GM18867 (cell line): ENCODE data around the gene VPS4B.
"Not testable (repeated sequence)": the region's sequence is repeated elsewhere in the genome, so short reads cannot be mapped to it uniquely, and the experiment has no call there.

ENCODE experiments used
- ATAC-seq: cut with Tn5 transposase; IDR thresholded peaks from one replicate; pipeline ENCODE4 v1.9.1; 2021; ENCODE audit warnings: mild to moderate bottlenecking, moderate library complexity; ENCODE audit not compliant: unreplicated experiment

The VPS4B gene

DNA sequence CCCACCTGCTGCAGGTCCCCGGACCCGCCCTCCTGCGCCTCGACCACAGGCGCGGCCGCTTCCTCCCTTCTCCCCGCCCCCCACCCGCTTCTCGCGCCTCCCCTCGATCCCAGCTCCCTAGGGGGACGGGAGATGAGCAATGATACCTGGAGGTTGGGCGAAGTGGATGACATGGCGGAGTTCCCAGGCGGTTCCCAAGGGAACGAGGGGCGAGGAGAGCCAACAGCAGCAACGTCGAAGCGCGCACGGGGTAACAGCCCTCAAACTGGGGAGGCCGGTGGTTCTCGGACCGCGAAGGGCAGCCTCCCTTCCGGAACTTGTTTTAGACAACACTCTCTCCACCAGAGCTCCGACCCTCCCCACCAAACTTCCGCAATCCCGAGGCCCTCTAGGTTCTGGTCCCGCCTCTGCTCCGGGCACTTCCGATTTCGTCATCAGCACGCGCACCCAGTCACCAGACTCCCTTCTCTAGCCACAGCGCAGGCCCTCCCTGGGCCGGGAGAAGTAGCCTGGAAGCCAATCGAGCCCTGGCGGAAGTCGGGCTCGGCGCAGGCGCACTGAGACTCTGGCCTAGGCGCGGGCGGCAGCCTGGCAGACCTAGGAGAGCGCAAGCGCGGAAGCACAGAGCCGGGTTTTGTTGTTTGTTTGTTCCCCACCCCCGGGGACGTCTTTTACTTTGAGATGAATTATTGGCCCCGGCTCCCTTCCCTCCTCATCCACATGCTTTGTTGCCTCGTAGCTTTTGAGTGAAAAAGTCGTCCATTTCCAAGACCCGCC is at the start of gene VPS4B:
Gene VPS4B (minus strand): TSS at position 390 of the 777 bp plus-strand sequence. CDS start 217 bp downstream, at position 173.
- peak; percentile 96 for ATAC-seq

DNA sequence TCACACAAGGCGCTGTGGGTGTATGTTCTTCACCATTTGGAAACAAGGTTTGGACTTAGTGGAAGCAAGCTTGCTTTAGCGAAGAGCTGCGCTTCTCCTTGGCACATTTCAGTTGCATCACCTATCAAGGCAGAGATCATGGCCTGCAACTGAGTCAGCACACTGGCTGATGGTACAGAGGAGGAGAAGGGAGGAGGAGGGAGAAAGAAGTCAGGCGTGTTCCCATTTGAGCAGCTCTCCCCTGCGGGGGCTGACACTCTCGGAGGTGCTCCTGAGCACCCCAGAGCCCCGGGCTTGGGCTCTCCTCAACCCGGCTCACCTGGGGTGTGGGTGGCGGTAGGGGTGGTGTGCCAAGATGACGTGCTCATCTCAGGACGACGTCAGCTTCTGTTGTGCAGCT is 48.5 kb upstream of the VPS4B start:
- ATAC-seq, result no peak

DNA sequence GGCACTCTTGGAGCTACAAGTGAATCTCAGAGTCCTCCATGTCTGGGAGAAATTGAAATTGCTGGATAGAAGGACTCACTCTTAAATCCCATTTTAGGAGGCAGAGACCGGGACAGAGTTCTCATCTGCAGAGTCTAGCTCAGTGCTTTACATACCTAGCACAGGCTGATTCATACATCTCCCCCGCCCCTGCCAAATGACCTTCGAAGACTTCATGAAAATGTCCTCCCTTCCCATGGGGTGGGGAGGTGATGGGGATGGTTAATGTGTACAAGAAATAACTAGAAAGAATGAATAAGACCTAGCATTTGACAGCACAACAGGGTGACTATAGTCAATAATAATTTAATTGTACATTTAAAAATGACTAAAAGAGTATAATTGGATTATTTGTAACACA is 46.3 kb upstream of the VPS4B start:
- ATAC-seq, result no peak

DNA sequence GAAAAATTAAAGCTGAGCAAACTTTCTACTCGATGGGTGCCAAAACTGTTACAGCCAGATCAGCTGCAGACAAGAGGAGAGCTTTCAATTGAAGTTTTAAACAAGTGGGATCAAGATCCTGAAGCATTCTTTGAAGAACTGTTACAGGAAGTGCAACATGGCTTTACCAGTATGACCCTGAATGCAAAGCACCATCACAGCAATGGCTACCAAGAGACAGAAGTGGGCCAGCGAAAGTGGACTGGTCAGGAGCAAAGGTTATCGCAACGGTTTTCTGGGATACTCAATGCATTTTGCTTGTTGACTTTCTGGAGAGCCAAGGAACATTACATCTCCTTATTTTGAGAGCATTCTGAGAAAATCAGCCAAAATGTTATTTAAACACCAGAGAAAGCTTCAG is 45.4 kb upstream of the VPS4B start:
- no peak for ATAC-seq

DNA sequence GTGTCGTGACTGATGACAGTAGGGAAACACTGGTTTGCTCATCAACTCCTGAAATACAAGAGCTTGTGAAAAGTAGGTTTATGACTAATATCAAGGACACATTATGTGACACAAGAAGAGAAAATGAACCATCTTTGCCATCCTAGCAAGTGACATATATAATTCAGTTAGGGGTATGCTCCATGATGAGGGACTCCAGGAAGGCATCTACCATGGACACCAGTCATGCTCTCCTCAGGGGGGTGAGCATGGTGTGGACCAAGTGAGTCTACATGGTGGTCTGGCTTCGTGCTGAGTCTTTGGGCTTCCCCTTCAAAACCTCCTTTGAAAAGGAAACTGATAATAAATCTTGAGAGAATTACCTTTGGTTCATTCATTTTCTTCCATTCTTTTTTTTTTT is 42.8 kb upstream of the VPS4B start:
- no peak for ATAC-seq

DNA sequence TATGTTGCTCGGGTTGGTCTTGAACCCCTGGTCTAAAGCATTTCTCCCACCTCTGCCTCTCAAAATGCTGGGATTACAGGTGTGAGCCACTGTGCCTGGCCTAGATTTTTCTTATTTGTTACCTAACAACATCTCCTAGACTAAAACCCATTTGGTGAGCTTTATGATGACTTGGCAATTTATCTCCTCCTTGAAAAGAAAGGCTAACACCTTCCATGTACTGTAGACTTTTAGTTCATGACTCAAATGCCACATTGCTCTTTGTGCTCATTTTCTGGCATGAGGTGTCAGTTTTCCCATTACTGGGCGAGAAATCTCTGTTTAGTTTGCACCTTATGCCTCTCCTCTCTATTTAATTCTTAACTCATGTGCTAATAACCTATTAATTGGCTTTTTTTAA is 42.2 kb upstream of the VPS4B start:
- ATAC-seq, result no peak

DNA sequence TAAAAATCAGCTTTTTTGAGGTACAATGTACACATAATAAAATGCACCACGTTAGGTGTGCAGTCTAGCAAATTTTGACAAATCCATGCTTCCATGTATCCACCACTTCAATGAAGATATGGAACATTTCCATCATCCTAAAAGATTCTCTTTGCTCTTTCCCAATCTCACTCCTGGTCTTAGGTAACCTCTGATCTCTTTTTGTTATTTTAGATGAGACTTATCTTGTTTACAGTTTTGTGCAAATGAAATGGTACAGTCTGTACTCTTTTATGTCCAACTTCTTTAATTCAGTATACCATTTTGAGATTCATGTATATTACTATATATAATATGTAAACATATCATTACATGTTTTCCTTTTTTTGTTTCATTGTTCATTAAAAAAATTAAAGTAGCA is 38.1 kb upstream of the VPS4B start:
- no peak for ATAC-seq

DNA sequence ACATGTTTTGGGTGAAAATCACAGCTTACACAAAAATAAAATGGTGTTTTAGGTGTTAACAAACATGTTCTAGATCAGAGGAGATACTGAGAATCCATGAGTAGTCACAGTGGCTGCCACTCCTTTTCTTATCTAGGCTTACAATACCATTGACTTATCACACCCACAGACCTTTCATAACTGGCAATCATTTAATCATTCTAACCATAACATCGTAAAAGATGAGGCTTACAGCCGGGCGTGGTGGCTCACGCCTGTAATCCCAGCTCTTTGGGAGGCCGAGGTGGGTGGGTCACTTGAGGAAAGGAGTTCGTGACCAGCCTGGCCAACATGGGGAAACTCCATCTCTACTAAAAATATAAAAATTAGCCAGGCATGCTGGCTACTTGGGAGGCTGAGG is 35.7 kb upstream of the VPS4B start:
- ATAC-seq, result no peak

DNA sequence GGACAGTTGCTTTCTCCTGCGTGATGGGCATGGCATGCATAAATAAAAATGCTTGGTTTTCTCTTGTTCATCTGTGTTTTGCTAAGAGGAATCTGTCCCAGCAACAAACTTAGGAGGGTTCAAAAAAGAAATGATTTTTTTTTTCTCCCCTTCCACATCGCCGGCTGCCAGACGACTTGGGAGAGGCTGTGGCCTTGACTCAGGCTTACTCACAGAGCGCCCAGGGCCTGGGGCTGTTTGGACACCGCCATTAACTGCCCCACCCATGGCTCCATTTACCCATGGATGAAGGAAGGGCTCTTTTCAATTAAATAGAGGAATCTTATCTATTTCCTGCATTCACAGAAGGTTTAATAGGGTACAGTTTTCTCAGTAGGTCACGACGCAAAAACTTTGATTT is 32.2 kb upstream of the VPS4B start:
- no peak for ATAC-seq

DNA sequence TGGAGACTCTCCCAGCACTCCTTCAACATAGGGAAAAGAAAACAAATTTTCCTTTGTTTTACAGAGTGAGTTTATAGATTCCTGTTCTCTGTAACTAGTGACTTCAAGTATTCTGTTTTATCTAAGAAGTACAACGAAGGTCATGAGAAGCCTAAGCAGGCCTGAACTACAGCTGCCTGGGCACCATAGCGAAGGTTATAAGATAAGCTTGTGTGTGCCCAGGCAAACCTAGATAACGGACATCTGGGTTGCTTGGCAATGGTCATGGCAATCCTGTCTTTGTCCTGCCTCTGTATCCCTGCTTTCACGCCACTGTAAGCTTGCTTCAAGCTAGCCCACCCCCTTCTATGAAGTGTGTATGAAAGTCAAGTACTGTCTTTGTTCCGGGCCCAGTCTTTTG is 30.5 kb upstream of the VPS4B start:
- ATAC-seq, result not testable (repeated sequence)

DNA sequence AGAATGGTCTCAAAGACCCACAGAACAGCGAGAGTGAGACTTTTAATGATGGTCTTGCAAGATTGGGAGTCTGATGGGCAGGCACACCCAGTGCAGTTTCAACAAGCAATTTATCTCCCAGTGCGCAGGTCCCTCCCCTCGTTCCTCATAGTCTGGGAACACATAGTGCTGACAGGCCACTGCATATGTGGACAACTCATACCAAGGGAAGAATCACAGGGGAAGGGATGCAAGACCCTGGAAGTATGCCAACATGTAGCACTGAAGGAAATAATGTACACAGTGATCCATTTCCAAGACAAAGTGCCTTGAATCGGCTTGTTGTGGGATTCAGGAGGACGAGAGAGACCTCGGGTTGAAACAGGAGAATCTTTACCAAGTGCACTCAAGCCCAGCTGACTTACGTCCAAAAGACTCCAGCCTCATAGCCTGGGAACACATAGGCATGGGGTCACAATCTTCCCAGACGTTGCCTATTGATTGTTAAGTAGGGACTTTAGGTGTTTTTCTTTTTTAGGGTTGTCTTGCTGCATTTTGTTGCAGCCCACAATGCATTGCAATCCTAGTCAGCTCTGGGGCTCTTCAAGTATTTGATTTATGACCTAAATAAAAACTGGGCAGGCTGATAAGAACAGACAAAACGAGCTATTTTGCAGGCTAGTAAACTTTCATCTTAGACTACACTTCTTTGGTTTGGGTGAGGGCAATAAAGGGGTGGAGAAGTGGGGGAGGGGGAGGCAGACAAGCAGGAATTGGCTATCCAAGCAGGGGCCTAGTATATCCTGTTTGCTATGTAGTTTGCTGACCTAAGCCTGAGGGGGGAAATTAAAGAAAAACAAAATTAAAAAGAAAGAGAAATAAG is 29.8 kb upstream of the VPS4B start:
- no peak for ATAC-seq

DNA sequence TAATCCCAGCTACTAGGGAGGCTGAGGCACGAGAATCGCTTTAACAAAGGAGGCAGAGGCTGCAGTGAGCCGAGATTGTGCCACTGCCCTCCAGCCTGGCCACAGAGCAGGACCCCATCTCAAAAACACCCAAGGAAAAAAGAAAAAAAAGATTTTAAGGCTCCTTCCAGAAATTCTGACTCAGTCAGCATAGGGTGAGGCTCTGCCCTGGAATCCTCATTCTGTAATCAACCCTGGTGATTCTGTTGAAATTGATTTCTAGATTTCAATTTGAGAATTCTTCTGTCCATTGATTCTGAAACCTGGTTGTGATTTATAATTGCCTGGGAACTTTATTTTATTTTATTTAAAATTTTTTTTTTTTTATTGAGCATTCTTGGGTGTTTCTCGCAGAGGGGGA is 27.1 kb upstream of the VPS4B start:
- no peak for ATAC-seq

DNA sequence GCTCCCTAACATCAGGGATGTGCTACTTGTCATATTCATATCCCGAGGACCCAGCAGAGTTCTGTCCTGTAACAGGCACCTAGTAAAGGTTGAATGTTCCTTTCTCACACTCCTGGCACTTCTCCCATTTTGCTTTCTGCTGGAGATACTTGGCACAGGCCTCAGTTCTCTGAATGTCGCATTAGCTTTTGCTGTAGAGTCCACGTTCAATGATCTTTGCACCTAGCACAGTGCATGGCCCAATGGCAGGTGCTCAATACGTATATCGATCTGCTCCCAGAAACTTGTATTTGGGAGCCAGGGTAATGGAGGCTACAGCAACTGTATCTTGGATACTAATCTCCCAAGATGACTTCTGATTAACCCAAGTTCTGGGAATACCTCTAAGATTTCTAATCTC is 24.8 kb upstream of the VPS4B start:
- no peak for ATAC-seq

DNA sequence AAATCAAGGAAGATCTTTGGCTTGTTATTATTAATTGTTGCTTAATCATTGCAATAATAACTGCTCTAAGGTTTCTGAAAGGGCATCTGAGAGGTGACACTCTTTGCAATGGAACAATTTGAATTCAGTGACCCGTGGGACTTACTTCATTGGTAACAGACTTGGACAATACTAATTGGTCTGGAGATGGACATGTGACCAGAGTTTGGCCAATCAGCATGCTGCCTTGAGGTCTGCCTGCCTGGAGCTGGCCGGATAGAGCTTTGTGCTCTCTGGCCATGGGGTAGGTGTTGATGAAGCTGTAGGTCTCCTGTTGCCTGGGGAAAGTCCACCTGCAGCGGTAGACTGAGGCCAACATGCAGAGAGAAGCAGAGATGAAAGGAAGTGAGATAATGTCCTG is 24.0 kb upstream of the VPS4B start:
- no peak for ATAC-seq

DNA sequence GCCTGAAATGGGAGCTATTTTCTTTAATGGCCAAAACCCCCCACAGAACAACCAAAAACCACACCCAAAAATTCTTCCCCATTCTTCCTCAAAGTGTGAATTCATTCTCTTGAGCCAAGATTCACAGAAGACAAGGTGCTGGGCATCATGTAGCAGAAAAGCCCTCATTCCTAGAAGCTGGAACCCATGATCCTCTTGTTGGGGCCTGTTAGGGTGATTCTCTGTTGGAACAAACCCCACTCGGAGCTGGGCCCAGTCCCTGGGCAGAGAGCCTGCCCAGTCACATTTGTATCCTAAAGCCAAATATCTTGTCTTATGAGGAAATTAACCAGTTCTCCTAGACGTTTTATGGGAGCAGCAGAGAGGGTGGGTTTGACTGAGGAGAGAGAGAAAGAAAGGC is 22.8 kb upstream of the VPS4B start:
- ATAC-seq, result no peak

DNA sequence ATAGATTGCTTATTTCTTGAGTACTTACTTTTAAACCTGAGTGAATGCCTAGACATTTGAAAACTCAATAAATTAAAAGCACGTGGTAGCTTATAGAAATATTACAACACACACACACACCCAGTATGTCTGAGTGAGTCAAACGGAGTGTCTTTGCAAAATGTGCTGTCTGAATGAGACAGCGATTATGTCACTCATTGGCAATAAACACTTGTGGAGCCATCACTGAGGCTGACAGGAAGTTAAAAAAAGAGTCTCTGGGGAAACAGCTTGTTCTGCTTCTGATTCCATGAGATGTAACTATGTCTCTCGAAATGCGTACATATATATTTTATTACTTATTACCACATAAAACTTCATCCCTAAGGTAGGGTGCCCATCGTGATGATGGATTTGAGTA is 22.3 kb upstream of the VPS4B start:
- ATAC-seq, result no peak

DNA sequence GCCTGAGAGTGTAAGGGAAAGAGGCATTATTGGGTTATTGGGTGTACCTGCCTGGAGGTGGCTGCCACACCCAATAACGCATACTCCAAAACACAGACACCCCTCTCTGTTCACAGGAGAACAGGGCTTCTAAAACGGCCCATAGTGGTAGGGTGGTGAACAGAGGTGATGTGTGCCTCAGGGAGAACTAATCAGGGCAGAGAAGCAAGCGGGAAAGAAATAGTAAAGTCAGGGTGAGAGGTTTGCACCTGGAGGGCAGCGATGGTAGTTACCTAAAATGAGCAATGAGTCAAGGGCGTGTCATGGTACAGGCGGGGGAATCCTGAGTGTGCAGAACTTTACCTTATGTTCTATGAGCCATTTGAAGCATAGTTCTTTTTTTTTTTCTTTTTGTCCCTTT is 21.6 kb upstream of the VPS4B start:
- no peak for ATAC-seq

DNA sequence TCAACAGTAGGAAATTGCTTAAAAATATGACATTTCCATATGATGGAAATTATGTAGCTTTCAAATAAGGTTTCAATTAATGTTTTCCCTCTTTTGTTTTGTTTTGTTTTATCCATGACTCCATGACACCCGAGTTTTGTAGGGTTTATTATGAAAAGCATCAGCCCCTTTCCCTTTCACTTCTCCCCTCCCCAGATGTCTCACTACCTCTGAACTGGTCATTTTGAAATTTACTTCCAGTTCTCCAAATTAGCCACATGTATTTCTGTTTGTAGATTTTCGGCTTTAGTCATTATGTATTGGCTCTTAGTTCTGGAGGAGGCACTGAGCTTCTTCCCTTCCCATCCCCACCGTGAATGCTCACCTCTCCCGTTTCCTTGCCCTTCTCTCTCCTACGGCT is 18.6 kb upstream of the VPS4B start:
- ATAC-seq, result no peak

DNA sequence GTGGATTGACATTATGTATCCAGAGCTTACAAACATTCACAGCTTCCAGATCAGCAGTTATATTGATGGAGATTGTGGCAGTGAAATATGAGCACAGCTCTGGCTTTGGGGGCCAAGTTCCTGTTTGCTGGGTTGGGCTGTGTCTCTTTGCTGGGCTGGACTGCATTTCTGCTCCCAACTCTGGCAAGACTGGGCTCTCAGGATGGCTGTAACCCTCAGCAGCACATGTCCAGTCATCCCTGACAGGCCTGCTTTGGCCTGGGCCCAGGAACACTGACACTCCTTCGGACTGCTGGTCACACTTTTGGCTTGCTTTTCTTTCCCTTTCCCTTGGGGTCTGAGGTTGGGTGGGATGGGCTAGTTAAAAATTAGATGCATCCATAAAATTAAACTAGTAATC is 17.9 kb upstream of the VPS4B start:
- ATAC-seq, result no peak

DNA sequence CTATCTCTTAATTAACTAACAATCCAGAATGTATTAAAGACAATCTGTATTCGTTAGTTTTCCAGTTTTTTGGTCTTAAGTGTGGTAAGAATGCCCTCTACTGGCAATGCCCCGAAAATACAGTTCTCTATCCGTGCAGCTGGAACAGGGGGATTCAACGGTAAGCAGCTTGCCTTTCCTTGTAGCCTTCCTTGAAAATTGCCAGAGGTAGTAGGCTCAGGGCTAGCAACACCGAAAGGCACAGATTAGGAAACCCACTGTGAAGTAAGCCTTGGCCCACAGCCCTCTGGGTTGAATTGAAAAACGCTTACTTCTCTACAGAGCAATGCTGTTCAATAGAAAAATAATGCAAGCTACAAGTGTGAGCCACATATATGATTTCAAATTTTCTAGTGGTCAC is 17.1 kb upstream of the VPS4B start:
- peak; percentile 82 for ATAC-seq

DNA sequence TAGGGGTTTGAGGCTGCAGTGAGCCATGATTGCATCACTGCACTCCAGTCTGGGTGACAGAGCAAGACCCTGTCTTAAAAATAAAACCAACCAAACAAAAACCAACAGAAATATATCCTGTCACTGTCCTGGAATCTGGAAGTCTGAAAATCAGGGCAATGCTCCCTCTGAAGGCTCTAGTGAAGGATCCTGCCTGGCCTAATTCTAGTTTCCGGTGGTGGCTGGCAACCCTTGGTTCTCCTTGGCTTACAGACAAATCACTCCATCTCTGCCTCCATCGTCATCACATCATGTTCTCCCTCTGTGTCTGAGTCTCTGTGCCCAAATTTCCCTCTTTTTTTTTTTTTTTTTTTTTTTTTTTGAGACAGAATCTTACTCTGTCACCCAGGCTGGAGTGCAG is 15.9 kb upstream of the VPS4B start:
- no peak for ATAC-seq

DNA sequence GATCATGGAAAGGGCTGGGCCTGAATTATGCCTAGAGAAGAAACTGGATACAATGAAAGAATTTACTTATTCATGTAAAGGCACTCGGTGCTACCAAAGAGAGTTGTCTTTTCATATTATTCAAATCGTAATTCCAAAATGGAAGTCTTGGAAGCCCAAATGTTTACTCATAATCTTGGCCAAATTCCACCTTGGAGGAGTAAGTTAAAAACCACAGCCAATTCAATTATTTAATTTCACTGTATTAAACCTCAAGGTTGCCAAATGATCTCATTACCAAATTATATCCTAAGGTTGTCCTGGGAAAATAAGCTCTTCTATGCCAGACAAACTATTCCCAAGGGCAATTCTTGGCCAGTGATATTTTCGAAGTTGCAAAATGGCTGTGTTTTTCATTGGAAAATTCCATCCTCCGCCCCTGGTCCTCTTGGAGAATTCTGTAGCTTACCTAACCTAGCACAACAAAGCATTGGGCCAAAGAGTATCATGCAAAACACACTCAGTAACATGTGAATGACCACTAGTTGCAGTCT is 11.1 kb upstream of the VPS4B start:
- no peak for ATAC-seq
